NCI-H524 treated with DMSO at 0.1 percent for 48 hours (cell line): Measurements from ENCODE around the gene SPP1.
"Not testable (repeated sequence)": the region's sequence is repeated elsewhere in the genome, so short reads cannot be mapped to it uniquely, and the experiment has no call there.

Experiments used
- DNase-seq: peaks from one replicate; lab custom pipeline; 2025; lab: John Stamatoyannopoulos, UW

Gene SPP1

DNA sequence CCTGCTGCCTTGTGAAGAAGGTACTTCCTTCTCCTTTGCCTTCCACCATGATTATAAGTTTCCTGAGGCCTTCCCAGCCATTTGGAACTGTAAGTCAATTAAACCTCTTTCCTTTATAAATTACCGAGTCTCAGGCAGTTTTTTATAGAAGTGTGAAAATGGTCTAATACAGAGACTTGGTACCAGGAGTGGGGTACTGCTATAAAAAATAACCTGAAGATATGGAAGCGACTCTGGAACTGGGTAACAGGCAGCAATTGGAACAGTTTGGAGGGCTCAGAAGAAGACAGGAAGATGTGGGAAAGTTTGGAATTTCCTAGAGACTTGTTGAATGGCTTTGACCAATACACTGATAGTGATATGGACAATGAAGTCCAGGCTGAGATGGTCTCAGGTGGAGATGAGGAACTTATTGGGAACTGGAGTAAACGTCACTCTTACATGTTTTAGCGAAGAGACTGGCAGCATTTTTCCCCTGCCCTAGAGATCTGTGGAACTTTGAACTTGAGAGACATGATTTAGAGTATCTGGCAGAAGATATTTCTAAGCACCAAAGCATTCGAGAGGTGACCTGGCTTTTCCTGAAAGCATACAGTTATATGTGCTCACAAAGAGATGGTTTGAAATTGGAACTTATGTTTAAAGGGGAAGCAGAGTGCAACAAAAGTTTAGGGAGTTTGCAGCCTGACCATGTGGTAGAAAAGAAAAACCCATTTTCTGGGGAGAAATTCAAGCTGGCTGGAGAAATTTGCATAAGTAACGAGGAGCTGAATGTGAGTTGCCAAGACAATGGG is 50.6 kb downstream of the SPP1 start:
- not testable (repeated sequence) for DNase-seq

DNA sequence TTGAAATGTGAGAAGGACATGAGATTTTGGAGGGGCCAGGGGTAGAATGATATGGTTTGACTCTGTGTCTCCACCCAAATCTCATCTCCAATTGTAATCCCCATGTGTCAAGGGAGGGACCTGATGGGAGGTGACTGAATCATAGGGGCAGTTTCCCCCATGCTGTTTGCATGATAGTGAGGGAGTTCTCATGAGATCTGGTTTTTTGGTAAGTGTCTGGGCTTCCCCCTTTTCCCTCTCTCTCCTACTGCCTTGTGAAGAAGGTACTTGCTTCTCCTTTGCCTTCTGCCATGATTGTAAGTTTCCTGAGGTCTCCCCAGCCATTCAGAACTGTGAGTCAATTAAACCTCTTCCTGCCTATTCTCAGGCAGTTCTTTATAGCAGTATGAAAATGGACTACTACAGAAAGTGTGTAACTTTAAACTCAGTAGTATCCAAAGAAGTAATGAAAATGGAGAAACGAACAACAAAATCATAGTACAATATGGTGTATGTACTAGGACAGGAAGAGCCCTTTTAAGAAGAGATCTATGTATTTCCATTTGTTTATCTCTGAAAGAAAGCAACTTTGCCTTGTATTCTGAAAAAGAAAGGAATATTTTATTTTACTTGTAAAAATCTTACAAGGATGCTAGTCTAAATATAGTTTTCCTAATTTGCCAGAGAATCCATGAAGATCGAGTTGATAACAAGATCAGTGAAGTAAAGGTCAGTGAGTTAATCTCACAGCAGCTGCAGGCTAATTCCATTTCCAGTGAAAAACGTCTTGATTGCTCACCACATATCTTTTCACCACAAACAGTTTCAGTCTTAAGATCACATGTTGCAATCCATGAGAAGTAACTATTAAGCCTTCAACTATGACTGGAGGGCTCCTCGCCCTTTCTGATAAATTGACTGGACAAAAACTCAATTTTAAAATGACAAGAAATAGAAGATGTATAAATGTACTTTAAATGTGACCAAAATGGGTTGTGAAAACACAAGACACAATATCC is 52.4 kb downstream of the SPP1 start:
- DNase-seq: no peak

DNA sequence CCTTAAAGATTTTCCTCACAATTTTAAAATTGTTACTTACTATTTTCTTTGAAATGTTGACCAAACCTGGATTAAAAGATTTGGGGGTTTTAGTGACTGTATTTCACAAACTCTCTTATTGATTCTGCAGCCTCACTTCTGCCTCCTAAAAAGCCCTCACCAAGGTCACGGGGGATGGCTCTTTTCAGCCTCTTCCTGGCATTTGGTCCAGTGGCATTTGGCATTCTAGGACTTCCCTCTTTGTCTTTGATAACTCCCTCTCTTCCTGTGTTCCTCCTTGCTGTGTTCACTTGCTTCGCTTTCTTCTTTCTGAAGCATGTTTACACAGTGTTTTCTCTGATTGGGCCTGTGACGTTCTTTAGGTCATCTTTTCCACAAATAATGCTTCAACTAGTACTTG is 53.4 kb downstream of the SPP1 start:
- no peak for DNase-seq

DNA sequence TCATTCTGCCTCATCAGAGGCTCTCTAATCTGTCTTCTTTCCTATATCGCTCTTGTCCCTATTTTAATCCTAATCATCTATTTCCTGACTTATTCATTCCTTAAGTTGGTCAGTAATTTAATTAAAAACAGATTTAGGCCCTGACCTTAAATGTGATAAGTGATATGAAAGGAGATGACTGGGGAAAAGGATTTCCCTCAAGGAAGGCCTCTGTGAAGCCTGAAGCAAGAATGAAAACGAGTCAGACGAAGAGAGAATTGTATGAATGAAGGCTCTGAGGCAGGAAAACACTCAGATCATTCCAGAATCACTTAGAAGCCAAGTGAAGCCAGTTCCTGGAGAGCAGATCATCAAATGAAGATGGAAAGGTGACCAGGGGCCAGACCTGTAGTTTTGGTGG is 54.0 kb downstream of the SPP1 start:
- DNase-seq: no peak

DNA sequence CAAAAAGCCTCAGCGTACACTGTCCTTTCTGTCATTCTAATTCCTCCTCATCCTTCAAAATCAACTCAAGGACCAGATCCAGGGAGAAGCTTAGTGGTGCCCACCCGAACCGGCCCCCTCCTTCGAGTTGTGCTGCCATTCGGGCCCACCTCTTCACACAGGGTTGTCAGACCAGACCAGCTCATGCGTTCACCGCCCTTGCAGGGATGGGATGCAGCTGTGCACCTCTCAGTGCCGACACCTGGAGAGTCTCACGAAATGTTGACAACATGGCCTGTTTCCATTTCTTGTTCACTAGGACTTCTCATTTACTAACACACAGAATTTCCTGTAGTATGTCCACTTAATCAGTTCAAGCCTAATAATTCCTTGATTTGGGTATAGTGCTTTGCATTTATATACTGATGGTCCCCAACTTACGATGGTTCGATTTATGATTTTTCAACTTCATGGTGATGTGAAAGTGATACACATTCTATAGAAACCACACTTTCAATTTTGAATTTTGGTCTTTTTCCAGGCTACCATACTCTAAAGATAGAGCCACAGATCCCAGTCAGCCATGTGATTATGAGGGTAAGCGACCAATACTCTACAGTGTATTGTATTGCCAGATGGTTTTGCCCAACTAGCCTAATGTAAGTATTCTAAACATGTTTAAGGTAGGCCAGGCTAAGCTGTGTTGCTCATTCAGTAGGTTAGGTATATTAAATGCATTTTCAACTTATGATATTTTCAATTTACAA is 55.2 kb downstream of the SPP1 start:
- DNase-seq: no peak
